Activated T-helper 9 cell treated with anti-CD3 and anti-CD28 coated beads, Interleukin-2, amount 50 U/mL, for 16 hours (primary cell): Measurements from ENCODE around the gene SMCHD1.
"Not testable (repeated sequence)": the region's sequence is repeated elsewhere in the genome, so short reads cannot be mapped to it uniquely, and the experiment has no call there.

Source experiments
- DNase-seq: peaks from one replicate; pipeline ENCODE4 v3.0.0-alpha.2; 2020; ENCODE audit warnings: low read depth

The SMCHD1 gene

GRCh38 chr18:2818281-2818680 is 162.8 kb downstream of the SMCHD1 start:
- DNase-seq: no peak

DNA sequence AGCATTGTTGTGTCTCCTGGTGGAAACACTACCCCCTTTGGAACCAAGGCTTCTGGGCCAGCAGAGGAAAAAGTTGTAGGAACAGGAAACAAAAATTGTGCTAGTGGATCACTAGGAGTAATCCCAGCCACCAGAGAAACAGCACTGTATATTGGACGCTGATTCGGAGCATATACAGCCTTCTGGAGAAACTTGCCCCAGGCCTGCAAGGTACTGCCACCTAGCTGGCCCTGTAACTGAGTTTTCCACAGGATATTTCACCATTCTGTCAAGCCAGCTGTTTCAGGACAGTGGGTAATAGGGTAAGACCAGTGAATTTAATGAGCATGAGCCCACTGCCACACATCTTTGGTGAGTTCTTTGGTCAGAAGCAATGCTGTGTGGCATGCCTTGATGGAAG is 166.2 kb downstream of the SMCHD1 start:
- no peak for DNase-seq

- no peak for DNase-seq
These were observed 166.8 kb downstream of the SMCHD1 start for GRCh38 chr18:2822213-2822921.

GRCh38 chr18:2823202-2823601 is 167.7 kb downstream of the SMCHD1 start:
- no peak for DNase-seq

- no peak for DNase-seq
These were observed 168.4 kb downstream of the SMCHD1 start for GRCh38 chr18:2823966-2824365.

GRCh38 chr18:2824865-2825264 is 169.3 kb downstream of the SMCHD1 start:
- DNase-seq: no peak

- no peak for DNase-seq
These were observed 170.2 kb downstream of the SMCHD1 start for GRCh38 chr18:2825613-2826175.

DNA sequence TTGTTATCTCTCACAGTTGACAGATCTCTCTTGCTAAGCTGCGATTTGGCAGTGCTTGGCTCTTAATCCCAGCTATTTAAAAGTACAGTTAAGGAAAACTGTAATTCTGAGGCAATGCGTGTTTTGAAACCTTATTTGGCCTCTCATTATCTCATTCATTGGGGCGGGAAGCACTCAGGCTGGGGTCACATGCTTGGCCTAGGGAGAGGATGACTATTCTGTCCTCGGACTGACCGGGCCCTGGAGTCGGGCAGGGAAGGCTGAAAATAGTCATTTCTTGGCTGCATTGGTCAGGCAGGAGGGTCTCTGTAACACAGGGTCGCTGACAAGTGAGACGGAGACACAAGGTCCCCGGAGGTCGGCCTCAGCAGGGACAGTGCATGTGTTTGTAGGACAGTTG is 171.1 kb downstream of the SMCHD1 start:
- no peak for DNase-seq

- DNase-seq: no peak
These were observed 171.5 kb downstream of the SMCHD1 start for GRCh38 chr18:2827061-2827460.

DNA sequence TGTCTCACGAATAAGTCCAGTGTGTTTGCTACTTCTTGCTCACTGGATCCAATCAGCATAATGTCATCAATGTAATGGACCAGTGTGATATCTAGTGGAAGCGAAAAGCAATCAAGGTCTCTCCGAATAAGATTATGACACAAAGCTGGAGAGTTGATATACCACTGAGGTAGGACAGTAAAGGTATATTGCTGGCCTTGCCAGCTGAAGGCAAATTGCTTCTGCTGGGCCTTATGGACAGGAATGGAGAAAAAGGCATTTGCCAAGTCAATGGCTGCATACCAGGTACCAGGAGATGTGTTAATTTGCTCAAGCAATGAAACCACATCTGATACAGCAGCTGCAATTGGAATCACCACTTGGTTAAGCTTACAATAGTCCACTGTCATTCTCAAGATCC is 180.6 kb downstream of the SMCHD1 start:
- DNase-seq: not testable (repeated sequence)

GRCh38 chr18:2837290-2837689 is 181.8 kb downstream of the SMCHD1 start:
- not testable (repeated sequence) for DNase-seq

GRCh38 chr18:2839202-2839601 is 183.7 kb downstream of the SMCHD1 start:
- no peak for DNase-seq

DNA sequence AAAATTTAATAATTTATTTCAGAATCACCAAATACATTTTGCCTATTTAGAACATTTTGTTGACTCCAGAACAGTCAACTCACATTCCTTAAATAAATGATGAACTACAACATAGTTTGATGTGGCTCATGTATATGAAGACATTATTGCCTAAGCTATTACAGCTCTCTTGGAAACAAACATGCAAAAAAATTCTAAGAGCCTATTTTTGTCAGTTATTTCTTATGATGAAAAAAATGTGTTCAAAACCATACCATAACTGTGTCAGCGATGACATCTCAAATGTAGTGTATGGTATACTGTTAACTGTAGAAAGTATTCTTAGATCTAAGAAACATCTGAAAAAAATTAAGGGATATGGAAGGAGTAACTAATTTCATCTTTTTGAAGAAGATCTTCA is 185.0 kb downstream of the SMCHD1 start:
- no peak for DNase-seq

- no peak for DNase-seq
These were observed 187.6 kb downstream of the SMCHD1 start for GRCh38 chr18:2843146-2843545.

DNA sequence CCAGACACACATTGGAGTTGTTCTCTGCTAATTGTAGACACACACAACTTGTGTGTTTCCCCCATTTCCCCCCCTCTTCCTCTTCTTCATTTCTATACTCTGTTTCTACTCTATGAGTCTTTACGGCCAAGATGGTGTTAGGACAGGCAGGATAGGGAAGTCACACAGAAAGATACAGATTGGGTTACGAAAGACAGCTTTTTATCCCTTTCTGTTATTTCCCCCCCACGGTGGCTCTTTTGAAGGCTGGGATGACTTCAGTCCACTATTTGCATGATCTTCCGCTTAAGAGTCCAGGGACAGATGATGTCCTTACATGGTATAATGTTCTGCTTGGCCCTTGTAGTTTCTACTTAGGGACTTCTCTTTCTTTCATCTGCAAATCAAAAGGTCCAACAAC is 189.6 kb downstream of the SMCHD1 start:
- DNase-seq: no peak

GRCh38 chr18:2846636-2847316 is 191.2 kb downstream of the SMCHD1 start, which contains the start of gene EMILIN2:
EMILIN2 (plus strand) TSS chr18:2847006; CDS start chr18:2847189, 183 bp downstream.
- peak; percentile 21 for DNase-seq

- peak; percentile 5 for DNase-seq
These were observed 192.1 kb downstream of the SMCHD1 start for GRCh38 chr18:2847317-2848246.

GRCh38 chr18:2848247-2849246 is 193.0 kb downstream of the SMCHD1 start:
- no peak for DNase-seq

DNA sequence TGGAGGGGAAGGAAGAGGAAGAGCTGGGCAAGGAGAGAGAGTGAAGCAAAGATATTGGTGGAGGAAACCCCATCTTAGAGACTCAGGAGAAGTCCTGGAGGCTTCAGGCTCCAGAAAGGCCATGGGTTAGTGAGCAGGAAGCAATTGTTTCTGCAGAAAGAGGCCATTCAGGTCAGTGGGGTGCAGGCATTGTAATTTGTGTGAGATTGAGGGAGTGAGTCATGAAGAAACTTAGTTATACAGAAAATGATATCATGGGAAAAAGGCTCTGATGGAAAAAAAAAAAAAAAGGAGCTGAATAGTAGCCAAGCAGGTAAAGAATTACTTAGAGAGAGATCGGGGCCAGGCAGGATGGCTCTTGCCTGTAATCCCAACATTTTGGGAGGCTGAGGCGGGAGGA is 195.3 kb downstream of the SMCHD1 start:
- no peak for DNase-seq

DNA sequence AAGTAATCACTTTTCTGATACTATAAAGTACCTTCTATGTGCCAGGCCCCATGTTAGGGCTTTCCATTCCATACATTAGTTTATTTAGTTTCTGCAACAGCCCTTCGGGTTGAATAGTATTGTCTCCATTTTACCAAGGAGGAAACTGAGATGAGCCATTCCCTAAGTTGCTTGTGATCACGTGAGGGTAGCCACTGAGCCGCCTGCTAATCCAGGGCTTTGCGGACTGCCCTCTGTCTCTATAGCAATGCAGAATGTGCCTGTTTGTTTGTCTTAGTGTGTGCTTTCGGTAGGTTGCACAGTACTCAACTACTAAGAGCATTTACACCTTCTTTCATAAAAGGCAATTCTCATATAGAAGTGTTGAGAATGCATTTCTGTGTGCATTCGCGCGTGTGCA is 196.2 kb downstream of the SMCHD1 start:
- no peak for DNase-seq

DNA sequence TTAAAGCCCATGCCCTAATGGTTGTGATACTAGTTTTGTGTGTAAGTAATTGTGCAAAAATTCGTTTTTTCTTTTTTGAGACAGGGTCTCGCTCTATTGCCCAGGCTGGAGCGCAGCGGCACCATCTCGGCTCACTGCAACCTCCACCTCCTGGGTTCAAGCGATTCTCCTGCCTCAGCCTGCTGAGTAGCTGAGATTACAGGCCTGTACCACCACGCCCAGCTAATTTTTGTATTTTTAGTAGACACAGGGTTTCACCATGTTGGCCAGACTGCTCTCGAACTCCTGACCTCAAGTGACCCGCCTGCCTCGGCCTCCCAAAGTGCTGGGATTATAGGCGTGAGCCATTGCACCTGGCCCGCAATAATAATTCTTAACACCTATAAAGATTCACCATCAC is 196.9 kb downstream of the SMCHD1 start:
- not testable (repeated sequence) for DNase-seq
